HG03139 (cell line): ENCODE data around the gene PLEKHA5.

Experiments used
- ATAC-seq: cut with Tn5 transposase; IDR thresholded peaks from one replicate; pipeline ENCODE4 v1.9.1; 2021; ENCODE audit not compliant: unreplicated experiment

Gene PLEKHA5

GRCh38 chr12:19198272-19198671 lies 68.7 kb downstream of the PLEKHA5 start:
- ATAC-seq = no peak

GRCh38 chr12:19199332-19199731 lies 69.8 kb downstream of the PLEKHA5 start:
- no peak for ATAC-seq

- ATAC-seq = no peak
These were observed 70.7 kb downstream of the PLEKHA5 start for GRCh38 chr12:19200261-19200660.

- ATAC-seq = no peak
These were observed 72.1 kb downstream of the PLEKHA5 start for GRCh38 chr12:19201661-19202060.

GRCh38 chr12:19203013-19203412 lies 73.5 kb downstream of the PLEKHA5 start:
- ATAC-seq = no peak

GRCh38 chr12:19203539-19204506 lies 74.3 kb downstream of the PLEKHA5 start:
- ATAC-seq = no peak

GRCh38 chr12:19205120-19205519 lies 75.6 kb downstream of the PLEKHA5 start:
- no peak for ATAC-seq

GRCh38 chr12:19206493-19207077 lies 77.1 kb downstream of the PLEKHA5 start:
- no peak for ATAC-seq

GRCh38 chr12:19208456-19208855 lies 78.9 kb downstream of the PLEKHA5 start:
- no peak for ATAC-seq

- ATAC-seq = no peak
These were observed 80.1 kb downstream of the PLEKHA5 start for GRCh38 chr12:19209661-19210060.

GRCh38 chr12:19211802-19212201 lies 82.3 kb downstream of the PLEKHA5 start:
- ATAC-seq = no peak

- no peak for ATAC-seq
These were observed 82.7 kb downstream of the PLEKHA5 start for GRCh38 chr12:19212245-19212644.

- no peak for ATAC-seq
These were observed 84.5 kb downstream of the PLEKHA5 start for GRCh38 chr12:19214020-19214419.

- no peak for ATAC-seq
These were observed 85.6 kb downstream of the PLEKHA5 start for GRCh38 chr12:19215115-19215514.

GRCh38 chr12:19217446-19217845 lies 87.9 kb downstream of the PLEKHA5 start:
- no peak for ATAC-seq

GRCh38 chr12:19220205-19220604 lies 90.7 kb downstream of the PLEKHA5 start:
- no peak for ATAC-seq

GRCh38 chr12:19220852-19221466 lies 91.4 kb downstream of the PLEKHA5 start:
- ATAC-seq = no peak

GRCh38 chr12:19222558-19222957 lies 93.0 kb downstream of the PLEKHA5 start:
- no peak for ATAC-seq

GRCh38 chr12:19223018-19223417 lies 93.5 kb downstream of the PLEKHA5 start:
- ATAC-seq = no peak

GRCh38 chr12:19223695-19224094 lies 94.2 kb downstream of the PLEKHA5 start:
- no peak for ATAC-seq

- no peak for ATAC-seq
These were observed 95.2 kb downstream of the PLEKHA5 start for GRCh38 chr12:19224746-19225145.
